IPS DF 6.9 (cell line): ENCODE data around the gene TMEM168.
"Not testable (repeated sequence)": the region's sequence is repeated elsewhere in the genome, so short reads cannot be mapped to it uniquely, and the experiment has no call there.

Experiments
- DNase-seq: peaks from one replicate; pipeline ENCODE4 v3.0.0-alpha.2; 2013; ENCODE audit warnings: low read depth, low spot score
- H3K27ac ChIP-seq: one replicate; pipeline ENCODE4 v1.5.1; 2013; ENCODE audit warnings: low read length, control low read depth
- H3K27me3 ChIP-seq: 2 replicates; pipeline ENCODE4 v1.6.1; 2013; ENCODE audit warnings: mild to moderate bottlenecking, low read length; ENCODE audit not compliant: control insufficient read depth, insufficient read depth
- H3K36me3 ChIP-seq: 2 replicates; pipeline ENCODE4 v1.6.1; 2013; ENCODE audit warnings: low read length; ENCODE audit not compliant: control insufficient read depth, insufficient read depth
- H3K4me1 ChIP-seq: 2 replicates; pipeline ENCODE4 v1.6.1; 2013; ENCODE audit warnings: low read length; ENCODE audit not compliant: control insufficient read depth, insufficient read depth
- H3K4me3 ChIP-seq: 2 replicates; pipeline ENCODE4 v1.5.1; 2013; ENCODE audit warnings: mild to moderate bottlenecking, low read length
- H3K9me3 ChIP-seq: 2 replicates; pipeline ENCODE4 v1.6.1; 2013; ENCODE audit warnings: low read length, inconsistent platforms; ENCODE audit not compliant: control insufficient read depth, insufficient read depth
- WGBS: extraction: QIAGEN DNeasy Blood & Tissue Kit; methylation state at CpG from one replicate; pipeline ENCODE4 v1.1.7; 2013; ENCODE audit warnings: mixed read lengths, missing lambda C conversion rate; ENCODE audit not compliant: insufficient read length, insufficient coverage; 5-methylcytosine and 5-hydroxymethylcytosine counted together

Gene TMEM168

DNA sequence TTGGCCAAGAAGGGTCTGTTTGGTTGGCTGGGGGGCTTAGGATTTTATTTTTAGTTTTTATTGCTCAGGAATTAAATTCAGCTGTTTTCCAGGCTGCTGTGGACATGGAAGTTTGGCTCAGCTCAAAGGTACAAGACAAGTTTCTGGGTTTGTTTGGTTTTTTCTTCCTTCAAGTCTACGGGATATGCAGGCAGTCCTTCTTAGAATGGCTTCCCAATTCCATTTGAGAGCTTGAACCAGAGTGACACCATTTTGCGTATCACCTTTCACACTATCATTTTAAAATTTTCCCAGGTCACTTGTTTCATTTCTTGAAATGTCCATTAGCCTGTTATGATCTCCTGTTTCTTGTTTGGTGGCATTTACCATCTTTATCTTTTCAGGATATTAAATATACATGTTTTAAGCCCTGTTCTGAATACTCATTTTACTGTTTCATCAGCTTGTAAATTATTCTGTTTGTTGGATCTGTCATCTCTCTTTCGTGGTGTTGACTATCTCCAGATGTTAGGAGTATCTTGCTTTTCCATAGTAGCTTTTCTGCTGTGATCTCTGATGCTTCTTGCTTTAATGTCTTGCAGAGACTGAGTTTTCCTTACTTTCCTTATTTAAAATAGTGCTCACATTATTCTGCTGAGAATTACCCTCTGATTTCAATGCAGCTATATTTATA lies 9.4 kb upstream of the TMEM168 start:
- Histone ChIP-seq H3K4me3 (no peak overlapping the region), H3K36me3 (no peaks in the 10 kb centered on the region), H3K27ac (no peak overlapping the region), H3K9me3 (no peaks in the 10 kb centered on the region), H3K27me3 (no peaks in the 10 kb centered on the region), H3K4me1 (no peaks in the 10 kb centered on the region)
- WGBS, result no CpG with 5 or more reads among the region's 3 CpGs
- no peak for DNase-seq

- no peak for DNase-seq
- no CpG with 5 or more reads among the region's 2 CpGs for WGBS
- H3K27ac ChIP-seq, result no peak overlapping the region
- no peak overlapping the region for H3K4me3 ChIP-seq
- H3K27me3 ChIP-seq, result no peaks in the 10 kb centered on the region
- no peaks in the 10 kb centered on the region for H3K9me3 ChIP-seq
- H3K36me3 ChIP-seq, result no peaks in the 10 kb centered on the region
- no peaks in the 10 kb centered on the region for H3K4me1 ChIP-seq
Measured at GRCh38 chr7:112798274-112799159, 8.3 kb upstream of the TMEM168 start.

DNA sequence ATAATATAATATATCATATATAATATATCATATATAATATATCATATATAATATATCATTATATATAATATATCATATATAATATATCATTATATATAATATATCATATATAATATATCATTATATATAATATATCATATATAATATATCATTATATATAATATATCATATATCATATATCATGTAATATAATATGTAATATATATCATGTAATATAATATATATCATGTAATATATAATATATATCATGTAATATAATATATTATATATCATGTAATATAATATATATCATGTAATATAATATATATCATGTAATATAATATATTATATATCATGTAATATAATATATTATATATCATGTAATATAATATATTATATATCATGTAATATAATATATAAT lies 6.4 kb upstream of the TMEM168 start:
- not testable (repeated sequence) for DNase-seq, H3K4me1 ChIP-seq, H3K36me3 ChIP-seq, H3K27ac ChIP-seq, H3K27me3 ChIP-seq, H3K9me3 ChIP-seq, H3K4me3 ChIP-seq

DNA sequence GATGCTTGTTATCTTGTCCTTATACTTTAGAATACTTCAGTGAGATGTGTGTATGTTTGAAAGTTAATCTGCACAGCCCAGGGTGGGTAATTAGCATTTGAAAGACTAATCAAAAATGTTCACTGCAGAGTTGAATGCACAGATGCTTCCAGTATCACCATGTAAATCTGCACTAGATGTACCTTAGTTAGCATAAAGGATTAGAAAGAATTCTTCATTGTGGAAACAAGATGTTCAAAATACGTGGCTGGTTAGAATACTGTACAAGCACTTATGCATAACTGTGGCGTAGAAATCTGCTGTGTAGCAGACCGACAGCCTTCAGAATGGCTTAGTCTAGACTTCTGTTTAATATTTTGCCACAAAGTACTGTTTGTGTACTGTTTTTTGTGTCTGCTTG lies 2.2 kb upstream of the TMEM168 start:
- Histone ChIP-seq H3K27me3 (no peaks in the 10 kb centered on the region), H3K4me3 (no peak overlapping the region), H3K27ac (no peak overlapping the region), H3K36me3 (no peaks in the 10 kb centered on the region), H3K4me1 (no peaks in the 10 kb centered on the region), H3K9me3 (no peaks in the 10 kb centered on the region)
- DNase-seq, result no peak
- WGBS, result no CpG with 5 or more reads among the region's 3 CpGs

GRCh38 chr7:112791465-112792168 lies 1.4 kb upstream of the TMEM168 start:
- Histone ChIP-seq H3K4me3 (no peak overlapping the region), H3K27me3 (no peaks in the 10 kb centered on the region), H3K4me1 (no peaks in the 10 kb centered on the region), H3K9me3 (no peaks in the 10 kb centered on the region), H3K27ac (no peak overlapping the region), H3K36me3 (no peaks in the 10 kb centered on the region)
- WGBS, result no CpG with 5 or more reads among the region's 15 CpGs
- no peak for DNase-seq

DNA sequence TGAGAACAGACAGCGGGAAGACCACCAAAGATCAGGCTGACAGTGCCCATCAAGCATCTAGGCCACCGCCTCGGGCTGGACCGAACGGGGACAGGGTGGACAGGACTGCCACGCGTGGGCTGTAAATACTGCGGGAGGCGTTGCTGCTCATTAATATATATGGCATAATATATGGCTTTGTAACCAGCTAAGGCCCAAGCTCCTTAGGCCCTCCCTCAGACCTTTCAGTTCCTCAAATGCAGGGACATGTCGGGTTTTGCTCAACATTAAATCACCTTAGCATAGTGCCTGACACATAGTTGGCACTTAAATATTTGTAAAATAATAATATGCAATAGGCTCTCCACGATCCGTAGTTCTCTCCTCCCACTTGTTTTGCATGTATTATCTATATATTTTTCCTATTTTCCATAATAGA lies 402 bp upstream of the TMEM168 start:
- Histone ChIP-seq H3K4me3 (peak overlapping the region; percentile 89; the same call in 1 of the 2 replicates), H3K36me3 (no peaks in the 10 kb centered on the region), H3K9me3 (no peaks in the 10 kb centered on the region), H3K27ac (no peak overlapping the region), H3K27me3 (no peaks in the 10 kb centered on the region), H3K4me1 (no peaks in the 10 kb centered on the region)
- WGBS, result no CpG with 5 or more reads among the region's 12 CpGs
- DNase-seq, result no peak

DNA sequence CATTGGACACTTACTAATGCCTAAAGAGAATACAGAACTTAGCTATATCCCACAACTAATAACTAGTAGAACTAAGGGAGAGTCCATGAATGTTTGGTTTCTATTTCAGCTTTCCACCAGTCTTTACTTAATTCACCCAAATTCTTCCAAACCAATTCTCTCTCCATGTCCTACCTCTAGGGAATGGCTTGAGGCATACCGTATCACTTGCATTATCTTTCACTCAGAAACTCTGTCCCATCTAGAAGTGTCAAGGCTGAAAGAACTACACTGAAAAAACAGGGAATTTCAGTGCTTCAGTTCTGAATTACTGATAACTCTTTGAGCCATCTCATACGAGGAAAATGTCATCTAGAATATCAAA lies 758 bp downstream of the TMEM168 start:
- WGBS, result no CpG with 5 or more reads among the region's 2 CpGs
- no peak for DNase-seq
- H3K4me3 ChIP-seq, result peak overlapping the region; percentile 89; the same call in 1 of the 2 replicates
- H3K4me1 ChIP-seq, result no peaks in the 10 kb centered on the region
- H3K27me3 ChIP-seq, result no peaks in the 10 kb centered on the region
- H3K36me3 ChIP-seq, result no peaks in the 10 kb centered on the region
- no peak overlapping the region for H3K27ac ChIP-seq
- H3K9me3 ChIP-seq, result no peaks in the 10 kb centered on the region

- Histone ChIP-seq H3K4me1 (no peaks in the 10 kb centered on the region), H3K9me3 (no peaks in the 10 kb centered on the region), H3K27ac (no peak overlapping the region), H3K36me3 (no peaks in the 10 kb centered on the region), H3K4me3 (no peak overlapping the region), H3K27me3 (no peaks in the 10 kb centered on the region)
- WGBS, result 100% methylated on average over 1 of the region's 3 CpGs
- no peak for DNase-seq
Measured at GRCh38 chr7:112788778-112789343, 1.3 kb downstream of the TMEM168 start.

DNA sequence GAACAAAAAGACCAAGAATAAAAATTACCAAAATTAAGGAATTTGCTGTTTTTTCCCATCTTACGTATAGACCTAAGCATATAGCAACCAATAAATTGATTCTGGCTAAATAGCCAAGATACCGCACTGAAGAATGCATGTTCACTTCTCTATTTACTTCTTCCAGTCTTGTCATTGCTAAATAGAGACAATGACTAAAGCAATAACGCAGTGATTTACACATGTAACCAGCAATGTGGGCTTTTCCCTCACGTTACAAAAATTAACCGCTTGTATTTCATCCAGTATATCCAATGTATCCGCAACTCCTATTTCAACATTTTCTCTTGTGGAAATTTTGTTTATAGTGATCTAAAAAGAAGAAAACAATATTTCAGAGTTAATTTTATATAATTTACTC lies 5.6 kb downstream of the TMEM168 start:
- WGBS, result 100% methylated on average over 3 of the region's 6 CpGs
- no peak overlapping the region for H3K4me3 ChIP-seq
- H3K27me3 ChIP-seq, result no peaks in the 10 kb centered on the region
- no peak overlapping the region for H3K27ac ChIP-seq
- DNase-seq, result no peak
- no peaks in the 10 kb centered on the region; the same call in 1 of the 2 replicates for H3K36me3 ChIP-seq
- no peaks in the 10 kb centered on the region for H3K9me3 ChIP-seq
- peaks cover 1% of the 10 kb centered on the region; the same call in 1 of the 2 replicates for H3K4me1 ChIP-seq

GRCh38 chr7:112782498-112782897 lies 7.7 kb downstream of the TMEM168 start:
- no peaks in the 10 kb centered on the region; the same call in 1 of the 2 replicates for H3K36me3 ChIP-seq
- H3K27me3 ChIP-seq, result no peaks in the 10 kb centered on the region
- peaks cover 1% of the 10 kb centered on the region; the same call in 1 of the 2 replicates for H3K4me1 ChIP-seq
- H3K9me3 ChIP-seq, result no peaks in the 10 kb centered on the region
- H3K4me3 ChIP-seq, result no peak overlapping the region
- DNase-seq, result no peak
- H3K27ac ChIP-seq, result no peak overlapping the region
